Smooth muscle cell (in vitro differentiated cells): ENCODE results near the gene SLC6A17. TPM values are rescaled to one million over a fixed set of nuclear protein-coding genes. Genes with fewer than 3 reads are reported as not detected.

ENCODE experiments used
- DNase-seq: peaks from one replicate; lab custom pipeline; 2025; ENCODE audit not compliant: unreplicated experiment; lab: John Stamatoyannopoulos, UW
- H2AFZ ChIP-seq: fragments of 200-600 bp; sonication (generic); 2 replicates; pipeline ENCODE4 v1.6.0; 2016; ENCODE audit warnings: antibody characterized with exemption, low read depth, mild to moderate bottlenecking
- H3F3A ChIP-seq: fragments of 200-600 bp; sonication (generic); 2 replicates; pipeline ENCODE4 v1.6.0; 2017; ENCODE audit warnings: antibody characterized with exemption, low read depth
- H3K27ac ChIP-seq: fragments of 200-600 bp; sonication (generic); 2 replicates; pipeline ENCODE4 v1.5.1; 2016; ENCODE audit warnings: low read depth, mild to moderate bottlenecking
- H3K27me3 ChIP-seq: fragments of 200-600 bp; sonication (generic); 2 replicates; pipeline ENCODE4 v1.6.1; 2016; ENCODE audit warnings: low read depth, mild to moderate bottlenecking
- H3K36me3 ChIP-seq: fragments of 200-600 bp; sonication (generic); 2 replicates; pipeline ENCODE4 v1.5.1; 2016; ENCODE audit warnings: low read depth
- H3K4me1 ChIP-seq: fragments of 200-600 bp; sonication (generic); 2 replicates; pipeline ENCODE4 v1.5.1; 2016; ENCODE audit warnings: low read depth
- H3K4me2 ChIP-seq: fragments of 200-600 bp; sonication (generic); 2 replicates; pipeline ENCODE4 v1.6.0; 2016; ENCODE audit warnings: mild to moderate bottlenecking
- H3K4me3 ChIP-seq: fragments of 200-600 bp; sonication (generic); 2 replicates; pipeline ENCODE4 v1.5.1; 2016; ENCODE audit warnings: mild to moderate bottlenecking
- H3K79me2 ChIP-seq: fragments of 200-600 bp; sonication (generic); 2 replicates; pipeline ENCODE4 v1.6.0; 2016; ENCODE audit warnings: low read depth, mild to moderate bottlenecking
- H3K9ac ChIP-seq: fragments of 200-600 bp; sonication (generic); 2 replicates; pipeline ENCODE4 v1.6.0; 2016; ENCODE audit warnings: low read depth
- H3K9me3 ChIP-seq: fragments of 200-600 bp; sonication (generic); replicated peaks from 2 replicates; pipeline ENCODE4 v1.5.1; 2016; ENCODE audit warnings: low read depth
- H4K20me1 ChIP-seq: fragments of 200-600 bp; sonication (generic); 2 replicates; pipeline ENCODE4 v1.6.0; 2016; ENCODE audit warnings: low read depth
- CTCF ChIP-seq: fragments of 200-600 bp; sonication (generic); IDR thresholded peaks from 2 replicates; pipeline ENCODE4 v1.5.1; 2017; ENCODE audit warnings: borderline replicate concordance, mild to moderate bottlenecking, antibody characterized with exemption; ENCODE audit not compliant: insufficient read depth, poor library complexity, severe bottlenecking
- WGBS: methylation state at CpG from one replicate; pipeline ENCODE4 v1.1.7; 2016; ENCODE audit warnings: low lambda C conversion rate; 5-methylcytosine and 5-hydroxymethylcytosine counted together
- polyA plus RNA-seq: library from polyadenylated mRNA; unstranded; fragments of >200 nt; fragmentation: Nextera tagmentation; extraction: Ambion mirVana; gene quantifications from 2 replicates; pipeline ENCODE4 v1.2.1, GENCODE V29; 2016
- total RNA-seq: library from RNA; depleted of rRNA; stranded (reverse); fragments of >200 nt; gene quantifications from 2 replicates; pipeline ENCODE4 v1.2.3, GENCODE V29; 2014

SLC6A17 gene
- total and polyA plus RNA-seq, 2 experiments from 2014 or later, result 3.2 to 4.0 TPM

GRCh38 chr1:110195196-110195595 lies 44.9 kb downstream of the SLC6A17 start:
- H3K27me3 ChIP-seq, result no peaks in the 10 kb centered on the region
- H3K27ac ChIP-seq, result no peak overlapping the region
- H2AFZ ChIP-seq, result no peak overlapping the region
- DNase-seq, result no peak
- H3F3A ChIP-seq, result no peaks in the 10 kb centered on the region
- TF ChIP-seq CTCF, result no peak
- no peaks in the 10 kb centered on the region for H3K9me3 ChIP-seq
- no peaks in the 10 kb centered on the region for H3K36me3 ChIP-seq
- WGBS, result 94% methylated on average over 9 of the region's 10 CpGs
- no peak overlapping the region for H3K4me3 ChIP-seq
- no peak overlapping the region for H3K4me2 ChIP-seq
- no peaks in the 10 kb centered on the region for H3K4me1 ChIP-seq
- no peaks in the 10 kb centered on the region for H4K20me1 ChIP-seq
- no peaks in the 10 kb centered on the region for H3K79me2 ChIP-seq
- no peak overlapping the region for H3K9ac ChIP-seq

GRCh38 chr1:110196917-110197765 lies 46.8 kb downstream of the SLC6A17 start:
- no peaks in the 10 kb centered on the region for H3K36me3 ChIP-seq
- no peak overlapping the region for H3K4me2 ChIP-seq
- no peak overlapping the region for H3K9ac ChIP-seq
- H3K27me3 ChIP-seq, result no peaks in the 10 kb centered on the region
- H3F3A ChIP-seq, result no peaks in the 10 kb centered on the region
- DNase-seq, result no peak
- H3K27ac ChIP-seq, result no peak overlapping the region
- no peak overlapping the region for H2AFZ ChIP-seq
- H3K9me3 ChIP-seq, result no peaks in the 10 kb centered on the region
- peak; percentile 85 for TF ChIP-seq CTCF
- H3K4me3 ChIP-seq, result no peak overlapping the region
- H3K4me1 ChIP-seq, result no peaks in the 10 kb centered on the region
- no peaks in the 10 kb centered on the region for H4K20me1 ChIP-seq
- 66% methylated on average over 12 of the region's 12 CpGs for WGBS
- no peaks in the 10 kb centered on the region for H3K79me2 ChIP-seq

- no peaks in the 10 kb centered on the region for H3K9me3 ChIP-seq
- no peaks in the 10 kb centered on the region for H3K4me1 ChIP-seq
- no peak for DNase-seq
- no peak overlapping the region for H2AFZ ChIP-seq
- WGBS, result 96% methylated on average over 23 of the region's 23 CpGs
- H3K27me3 ChIP-seq, result no peaks in the 10 kb centered on the region
- TF ChIP-seq CTCF, result no peak
- no peaks in the 10 kb centered on the region for H3F3A ChIP-seq
- H3K9ac ChIP-seq, result no peak overlapping the region
- H4K20me1 ChIP-seq, result no peaks in the 10 kb centered on the region
- H3K79me2 ChIP-seq, result no peaks in the 10 kb centered on the region
- H3K27ac ChIP-seq, result no peak overlapping the region
- no peaks in the 10 kb centered on the region for H3K36me3 ChIP-seq
- no peak overlapping the region for H3K4me3 ChIP-seq
- no peak overlapping the region for H3K4me2 ChIP-seq
Measured at GRCh38 chr1:110197905-110198629, 47.8 kb downstream of the SLC6A17 start.
